GM18519 (cell line): ENCODE measurements around the gene RPTOR.

Experiments used
- ATAC-seq: cut with Tn5 transposase; IDR thresholded peaks from one replicate; pipeline ENCODE4 v1.9.1; 2021; ENCODE audit warnings: mild to moderate bottlenecking, moderate library complexity; ENCODE audit not compliant: unreplicated experiment, low FRiP score

The RPTOR gene

DNA sequence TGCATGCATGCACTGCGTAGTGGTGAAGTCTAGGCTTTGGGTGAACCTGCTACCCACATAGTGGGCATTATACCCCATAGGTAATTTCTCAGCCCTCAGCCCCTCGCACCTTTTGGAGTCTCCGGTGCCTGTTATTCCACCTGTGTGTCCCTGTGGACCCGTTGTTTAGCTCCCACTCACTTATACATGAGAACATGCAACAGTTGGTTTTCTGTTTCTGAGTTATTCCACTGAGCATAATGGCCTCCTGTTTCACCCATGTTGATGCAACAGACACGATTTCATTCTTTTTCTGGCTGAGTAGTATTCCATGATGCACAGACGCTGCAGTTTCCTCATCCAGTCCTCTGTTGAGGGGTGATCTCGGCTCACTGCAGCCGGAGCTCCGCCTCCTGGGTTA lies 305.5 kb downstream of the RPTOR start:
- ATAC-seq, result no peak

DNA sequence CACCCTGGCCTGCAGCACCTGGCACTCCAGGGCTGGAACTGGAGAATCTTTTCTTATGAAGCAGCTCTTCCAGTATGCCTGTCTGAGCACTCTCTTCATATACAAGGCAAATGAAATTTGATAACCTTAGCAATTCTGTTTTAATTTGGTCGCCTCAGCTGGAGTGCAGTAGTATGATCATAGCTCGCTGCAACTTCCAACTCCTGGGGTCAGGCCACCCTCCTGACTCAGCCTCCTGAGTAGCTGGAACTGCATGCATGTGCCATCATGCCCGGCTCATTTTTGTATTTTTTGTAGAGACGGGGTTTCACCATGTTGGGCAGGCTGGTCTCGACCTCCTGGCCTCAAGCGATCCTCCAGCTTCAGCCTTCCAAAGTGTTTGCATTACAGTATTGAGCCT lies 306.2 kb downstream of the RPTOR start:
- no peak for ATAC-seq

DNA sequence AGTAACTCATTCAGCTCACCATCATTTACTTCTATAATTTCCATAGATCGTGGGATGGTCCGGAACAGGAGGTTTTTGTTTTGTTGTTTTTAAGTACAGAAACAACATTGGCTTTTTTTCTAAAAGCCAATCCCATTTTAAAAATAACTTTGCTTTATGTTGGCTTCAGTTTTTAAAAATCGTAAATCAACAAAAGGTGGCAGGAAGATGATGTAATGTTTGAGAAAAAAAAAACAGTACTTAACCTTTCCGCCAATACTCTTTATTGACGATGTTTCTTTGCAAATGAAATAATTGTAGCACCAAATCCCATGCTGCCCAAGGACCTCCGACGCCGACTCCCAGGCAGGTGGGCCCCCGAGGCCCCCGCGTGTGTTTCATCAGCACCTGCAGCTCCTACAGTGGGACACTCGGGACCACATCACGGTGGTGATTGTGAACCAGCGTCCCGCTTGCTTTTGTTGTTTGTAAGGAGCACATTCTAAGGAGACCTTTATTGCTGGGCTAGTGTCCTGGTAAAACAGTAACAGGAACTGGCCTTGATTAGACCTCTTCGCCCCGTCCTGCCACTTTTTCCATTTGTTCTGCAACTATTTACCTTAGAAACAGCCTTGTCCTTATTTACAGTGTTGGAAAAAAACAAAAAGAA lies 306.8 kb downstream of the RPTOR start:
- ATAC-seq, result no peak

DNA sequence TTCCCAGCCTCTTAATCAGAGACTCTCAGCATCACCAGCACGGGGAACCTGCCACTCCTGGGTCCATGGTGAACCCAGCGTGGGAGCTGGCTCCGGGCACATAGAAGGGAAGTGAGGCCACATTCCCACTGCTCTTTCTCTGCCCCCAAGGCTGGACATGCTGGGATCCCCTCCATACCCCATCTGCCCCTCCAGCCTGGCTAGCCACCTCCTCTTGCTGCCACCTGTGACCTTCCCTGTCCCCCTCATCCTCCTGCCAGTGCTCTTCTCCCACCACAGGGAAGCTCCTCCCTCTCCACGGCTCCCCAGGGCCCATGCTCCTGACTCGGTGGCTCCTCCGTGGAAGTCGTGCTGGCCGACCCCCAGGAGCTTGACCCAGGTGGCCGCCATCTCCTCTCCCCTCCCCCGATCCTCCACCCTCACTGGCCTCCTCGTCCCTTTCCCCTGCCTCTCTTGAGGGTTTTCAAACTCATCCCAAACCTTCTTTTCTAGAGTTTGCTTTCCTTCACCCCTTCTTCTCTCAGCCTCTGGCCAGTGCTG lies 307.9 kb downstream of the RPTOR start:
- ATAC-seq, result no peak

DNA sequence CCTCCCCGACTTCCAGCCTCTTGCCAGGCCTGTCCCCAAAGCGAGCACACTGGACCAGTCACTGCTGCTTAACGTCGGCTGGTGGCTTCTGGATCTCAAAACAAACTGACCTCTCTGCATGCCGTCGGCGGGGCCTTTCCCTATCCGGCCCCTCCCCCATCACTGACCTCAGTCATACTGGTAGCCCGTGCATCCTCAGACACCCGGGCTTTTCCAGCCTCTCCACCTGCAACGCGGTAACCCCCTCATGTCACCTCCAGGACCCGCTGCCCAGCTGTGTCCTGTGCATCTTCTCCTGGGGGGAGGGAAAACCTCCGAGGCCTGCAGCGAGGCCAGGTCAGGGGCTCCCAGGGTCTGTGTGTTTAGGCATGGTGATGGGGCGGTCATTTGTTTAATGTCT lies 308.4 kb downstream of the RPTOR start:
- no peak for ATAC-seq

DNA sequence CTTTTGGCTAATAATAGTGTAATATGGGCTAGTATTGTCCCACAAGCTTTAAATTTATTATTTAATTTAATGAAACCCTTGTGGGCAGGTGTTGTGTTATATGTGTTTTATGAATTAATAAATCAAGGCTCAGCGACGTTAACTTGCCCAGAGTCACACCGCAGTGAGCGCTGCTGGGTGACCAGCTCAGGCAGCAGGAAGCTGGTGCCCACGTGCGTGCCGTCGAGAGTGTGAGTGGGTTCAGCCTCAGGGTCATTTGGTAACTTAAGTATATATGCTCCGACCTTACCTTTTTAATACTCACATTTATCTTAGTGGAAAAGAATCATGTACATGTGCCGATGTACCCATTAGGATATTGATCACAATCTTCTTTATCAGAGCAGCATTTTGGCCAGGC lies 309.6 kb downstream of the RPTOR start:
- ATAC-seq, result no peak

DNA sequence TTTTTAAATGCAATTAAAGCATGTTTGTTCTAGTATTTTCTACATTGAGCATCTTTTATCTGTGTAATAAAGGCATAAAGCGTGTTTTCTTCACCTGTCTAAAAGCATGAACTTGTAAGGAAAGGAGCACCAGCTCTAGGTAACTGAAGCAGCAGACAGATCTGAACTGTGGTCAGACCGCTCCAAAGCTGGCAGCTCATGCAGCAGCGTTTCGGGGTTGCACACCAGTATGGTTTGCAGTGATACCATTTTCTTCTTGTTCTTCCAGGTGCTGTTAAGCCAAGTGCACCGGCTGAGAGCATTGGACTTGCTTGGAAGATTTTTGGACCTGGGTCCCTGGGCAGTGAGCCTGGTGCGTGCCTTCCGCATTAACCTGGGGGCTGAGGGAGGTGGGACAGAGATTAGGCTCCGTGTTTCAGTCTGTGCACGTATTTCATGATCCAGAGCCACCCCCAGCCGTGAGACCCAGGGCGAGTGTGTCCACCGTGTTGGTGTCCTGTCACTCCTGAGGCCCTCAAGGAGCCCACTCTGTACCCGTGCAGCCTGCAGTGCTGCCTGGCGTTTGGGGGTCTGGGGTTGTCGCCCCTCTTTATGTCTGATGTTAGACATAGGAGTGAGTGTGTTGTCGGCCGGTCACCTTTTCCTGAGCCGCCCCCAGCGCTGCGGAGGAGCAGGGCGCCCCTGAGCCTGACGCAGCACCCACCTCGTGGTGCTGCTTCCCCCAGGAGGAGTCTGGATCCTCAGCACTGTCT lies 310.7 kb downstream of the RPTOR start:
- ATAC-seq, result no peak

DNA sequence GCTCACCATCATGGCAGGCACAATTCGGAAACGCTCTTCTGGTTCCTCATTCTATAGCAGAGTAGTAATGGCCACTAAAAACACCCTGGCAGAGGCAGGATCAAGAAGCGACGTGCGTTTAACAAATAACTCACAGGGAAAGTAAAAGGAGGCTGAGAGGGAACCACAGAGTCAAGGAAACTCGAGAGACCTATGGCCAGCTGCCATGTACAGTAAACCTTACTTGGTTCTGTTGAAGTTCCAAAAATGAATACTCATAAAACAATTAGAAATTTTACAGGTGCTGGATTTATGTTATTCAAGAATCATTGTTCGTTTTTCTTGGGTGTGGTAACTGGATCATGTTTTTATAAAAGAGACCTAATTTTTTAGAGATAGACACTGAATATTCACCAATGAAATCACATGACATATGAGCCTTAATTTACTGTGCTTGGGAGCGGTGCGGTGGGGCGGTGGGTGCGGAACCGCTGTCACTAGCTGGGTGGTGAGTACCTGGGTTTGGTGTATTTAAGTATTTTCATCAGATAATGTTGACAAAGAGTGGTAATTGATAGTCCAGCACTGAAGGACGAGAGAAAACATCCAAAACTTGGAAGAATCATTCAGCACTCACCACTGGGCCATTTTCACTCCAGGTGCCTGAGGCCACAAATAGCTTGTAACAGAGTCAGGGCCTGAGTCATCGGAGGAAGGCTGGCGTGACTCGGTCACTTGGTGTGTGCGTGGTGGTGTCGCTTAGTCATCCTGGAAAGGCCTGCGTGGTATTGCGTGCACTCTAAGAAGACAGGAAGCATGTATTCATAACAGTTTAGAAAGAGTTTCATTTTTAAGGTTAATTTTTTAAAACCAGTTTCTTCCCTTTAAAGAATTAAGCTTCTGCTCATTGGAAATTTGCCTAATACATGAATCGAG lies 311.6 kb downstream of the RPTOR start:
- peak; percentile 52 for ATAC-seq

DNA sequence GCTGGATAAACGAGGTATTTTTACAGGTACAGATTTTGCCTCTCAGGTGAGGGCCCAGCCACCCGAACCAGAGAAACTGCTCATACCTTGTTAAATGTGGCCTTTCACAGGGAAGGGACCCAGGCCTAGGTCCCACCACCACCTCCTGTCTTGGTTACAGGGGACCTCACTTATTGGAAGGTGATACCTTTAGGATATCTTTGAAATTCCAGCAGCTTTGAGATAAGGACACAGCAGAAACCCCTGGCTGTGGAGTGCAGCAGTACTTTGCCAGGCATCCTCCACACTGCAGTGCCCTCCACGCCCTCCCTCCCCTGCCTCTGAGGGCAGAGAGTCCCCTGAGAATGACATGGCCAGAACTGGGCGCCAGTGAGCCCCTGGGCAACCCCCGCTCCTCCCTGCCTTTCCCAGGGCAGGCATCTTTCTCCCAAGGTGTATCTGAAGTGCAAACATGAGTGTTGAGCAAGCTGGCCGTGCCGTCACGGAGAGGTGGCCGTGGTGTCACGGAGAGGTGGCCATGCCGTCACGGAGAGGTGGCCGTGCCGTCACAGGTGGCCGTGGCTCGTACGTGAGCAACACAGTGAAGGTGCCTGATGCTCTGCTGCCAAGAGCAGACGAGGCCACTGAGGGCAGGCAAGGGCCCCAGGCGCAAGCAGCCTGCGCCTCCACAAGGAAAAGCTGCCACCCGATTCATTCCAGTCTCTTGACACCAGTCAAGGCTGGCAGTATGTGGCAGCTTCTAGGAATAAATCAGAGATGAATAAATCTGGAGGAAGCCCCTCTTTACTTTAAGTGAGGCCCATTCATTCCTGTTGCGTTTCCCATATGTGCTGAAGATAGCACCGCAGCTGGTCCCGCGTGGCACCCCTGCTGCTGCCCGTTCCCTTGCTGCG lies 312.5 kb downstream of the RPTOR start:
- no peak for ATAC-seq

DNA sequence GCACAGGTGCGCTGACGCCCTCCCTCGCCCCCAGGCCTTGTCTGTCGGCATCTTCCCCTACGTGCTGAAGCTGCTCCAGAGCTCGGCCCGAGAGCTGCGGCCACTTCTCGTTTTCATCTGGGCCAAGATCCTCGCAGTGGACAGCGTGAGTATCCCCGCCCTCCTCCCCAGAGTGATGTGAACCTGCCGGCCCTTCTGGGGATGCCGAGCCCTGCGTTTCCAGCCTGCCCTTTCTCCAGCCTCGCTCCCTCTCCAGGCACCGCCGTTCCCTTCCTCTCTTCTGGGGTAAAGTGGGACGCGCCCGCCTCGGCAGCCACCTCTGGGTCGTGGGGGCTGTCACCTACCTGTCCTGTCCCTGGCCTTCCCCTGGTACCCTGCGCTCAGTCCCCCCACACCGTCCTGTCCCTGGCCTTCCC lies 313.1 kb downstream of the RPTOR start:
- no peak for ATAC-seq

DNA sequence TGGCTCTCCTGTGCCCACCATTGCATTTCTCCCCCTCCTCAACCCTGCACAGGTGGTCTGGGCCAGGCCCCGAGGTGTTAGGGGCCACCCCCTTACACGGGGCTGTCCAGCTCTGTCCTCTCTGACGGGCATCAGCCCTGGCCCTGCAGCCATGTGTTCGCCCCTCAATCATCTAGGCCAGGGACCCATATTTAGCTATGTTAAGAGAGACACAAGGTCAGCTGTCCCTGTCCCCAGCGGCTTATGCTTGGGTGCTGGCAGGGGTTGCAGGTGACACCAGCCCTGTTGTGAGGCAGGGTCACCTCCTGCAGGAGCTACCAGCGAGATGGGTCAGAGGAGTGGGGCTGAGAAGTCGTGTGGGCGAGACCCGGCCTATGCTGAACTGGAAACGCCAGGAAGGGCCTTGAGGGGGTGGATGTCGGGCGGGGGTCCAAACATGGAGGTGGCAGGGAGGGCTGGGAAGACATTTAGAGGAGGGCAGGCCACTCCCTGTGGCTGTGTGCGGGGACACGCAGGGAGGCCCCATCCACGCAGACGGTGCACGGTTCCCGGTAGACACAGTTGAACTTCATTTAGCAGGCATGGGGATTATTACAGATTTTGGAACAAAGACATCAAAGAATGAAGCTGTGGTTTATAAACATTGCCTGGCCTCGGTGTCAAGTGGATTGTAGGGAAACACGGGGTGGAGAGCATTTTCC lies 313.8 kb downstream of the RPTOR start:
- no peak for ATAC-seq

DNA sequence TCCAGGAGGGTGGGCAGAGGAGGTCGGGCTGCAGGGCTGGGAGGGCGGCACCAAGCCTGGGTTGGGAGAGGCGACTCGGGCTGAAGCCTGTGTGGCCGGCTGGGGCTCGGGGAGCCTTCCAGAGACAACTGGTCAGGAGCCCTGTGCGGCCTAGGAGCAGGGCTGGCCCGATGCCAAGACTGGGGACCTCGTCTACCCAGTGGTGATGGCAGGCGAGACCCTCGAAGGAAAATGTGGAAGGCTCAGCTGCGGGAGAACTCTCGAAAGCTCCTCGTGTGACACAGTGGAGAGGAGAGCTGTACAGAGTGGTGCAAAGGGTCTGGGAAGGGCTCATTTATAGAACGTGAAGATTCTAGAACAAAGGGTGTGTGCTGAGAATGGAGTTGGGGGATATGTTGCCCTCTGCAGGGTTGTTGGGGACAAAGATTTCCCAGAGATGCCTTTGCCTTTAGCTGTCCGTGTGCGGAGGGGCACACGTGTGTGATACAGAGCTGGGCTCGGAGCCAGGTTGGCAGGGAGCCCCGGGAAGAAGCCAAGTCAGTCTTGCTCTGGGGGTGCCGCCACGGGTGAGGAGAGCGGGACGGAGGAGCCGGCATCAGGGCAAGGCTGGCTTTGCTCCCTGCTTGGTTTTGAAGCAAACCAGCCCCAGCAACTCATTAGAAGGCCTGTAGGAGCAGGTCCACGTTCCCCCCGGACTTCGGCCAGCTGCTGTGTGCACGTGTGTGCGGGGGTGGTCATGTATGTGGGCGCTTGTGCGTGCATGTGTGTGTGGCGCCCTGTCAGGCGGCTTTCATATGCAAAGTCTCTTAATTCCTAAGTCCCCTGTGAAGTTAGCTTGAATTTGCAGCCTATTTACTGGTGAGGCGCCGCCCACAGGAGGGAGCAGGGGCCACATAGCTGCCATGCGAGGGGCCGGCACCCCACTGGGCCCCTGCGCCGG lies 314.6 kb downstream of the RPTOR start:
- ATAC-seq, result no peak

DNA sequence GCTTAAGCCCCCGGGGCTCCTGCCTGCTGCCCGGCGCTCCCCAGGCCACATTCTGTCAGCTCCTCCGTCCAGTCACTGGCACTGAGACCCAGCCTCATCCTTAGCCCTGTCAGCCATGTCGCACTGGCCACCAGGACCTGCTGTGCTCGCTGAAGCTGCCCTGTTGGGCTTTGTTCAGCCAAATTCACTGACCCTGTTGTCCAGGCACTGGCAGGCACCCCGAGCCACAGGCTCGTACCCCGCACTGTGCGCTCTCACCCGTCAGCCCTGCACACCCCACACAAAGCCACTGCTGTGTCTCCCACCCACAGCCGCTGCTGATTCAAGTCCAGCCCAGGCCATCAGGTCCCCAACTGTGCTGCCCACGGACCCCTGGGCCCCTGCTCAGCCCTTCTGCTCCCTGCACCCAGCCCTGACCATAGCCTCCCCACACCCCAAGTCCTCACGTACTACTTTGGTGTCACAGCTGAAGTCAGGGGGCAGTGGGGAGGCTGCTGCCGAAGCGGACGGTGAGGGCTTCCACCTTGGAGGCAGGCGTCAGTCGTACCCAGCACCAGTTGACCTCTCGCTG lies 315.5 kb downstream of the RPTOR start:
- ATAC-seq, result no peak

DNA sequence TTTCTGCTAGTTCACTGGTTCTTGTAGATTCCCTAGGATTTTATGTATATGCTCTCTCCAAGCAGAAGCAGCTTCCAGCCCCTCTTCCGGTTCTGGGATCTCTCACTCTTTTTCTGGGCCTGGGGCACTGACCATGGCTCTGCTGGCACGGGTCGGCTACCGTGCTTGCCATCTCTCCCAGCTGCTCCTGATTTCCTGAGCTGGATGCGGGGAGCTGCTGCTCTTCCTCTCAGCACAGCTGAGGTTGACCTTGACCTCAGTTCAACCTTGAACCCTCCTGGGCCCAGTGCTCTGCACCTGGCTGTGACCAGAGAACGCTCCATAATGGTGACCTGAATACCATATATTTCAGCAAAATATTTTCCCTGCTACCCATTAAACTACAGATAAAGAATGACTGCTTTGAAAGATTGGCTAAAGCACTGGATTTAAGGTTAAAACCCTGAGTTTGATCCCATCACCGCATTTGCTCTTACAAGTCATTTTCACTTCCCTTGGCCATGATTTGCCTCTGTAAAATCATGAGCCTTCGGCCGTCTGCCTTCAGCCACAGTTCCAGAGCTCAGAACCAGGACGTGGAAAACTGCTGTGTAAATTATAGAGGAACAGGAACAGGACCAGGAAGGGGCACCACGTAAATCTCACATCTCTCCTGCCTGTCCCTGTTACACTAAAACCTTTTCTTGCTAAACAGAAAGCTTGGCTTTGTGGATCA lies 316.2 kb downstream of the RPTOR start:
- ATAC-seq, result no peak

DNA sequence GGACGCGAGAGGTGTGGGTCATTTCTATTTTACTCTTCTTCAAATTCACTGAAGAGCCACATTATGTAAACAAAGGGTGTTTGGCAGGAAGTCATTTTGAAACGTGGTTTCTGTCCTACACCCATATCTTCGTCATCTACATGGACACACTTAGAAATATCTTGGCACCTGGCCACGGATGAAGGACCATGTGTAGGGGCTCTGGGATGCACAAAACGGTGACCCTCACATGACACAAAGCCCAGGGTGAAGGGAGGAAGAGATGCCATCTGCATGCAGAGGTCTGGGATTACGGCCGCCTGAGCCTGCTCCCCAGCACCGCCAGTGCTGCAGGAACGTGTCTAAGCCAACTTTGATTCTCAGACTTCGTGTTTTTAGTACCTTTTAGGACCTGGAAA lies 316.8 kb downstream of the RPTOR start:
- no peak for ATAC-seq

DNA sequence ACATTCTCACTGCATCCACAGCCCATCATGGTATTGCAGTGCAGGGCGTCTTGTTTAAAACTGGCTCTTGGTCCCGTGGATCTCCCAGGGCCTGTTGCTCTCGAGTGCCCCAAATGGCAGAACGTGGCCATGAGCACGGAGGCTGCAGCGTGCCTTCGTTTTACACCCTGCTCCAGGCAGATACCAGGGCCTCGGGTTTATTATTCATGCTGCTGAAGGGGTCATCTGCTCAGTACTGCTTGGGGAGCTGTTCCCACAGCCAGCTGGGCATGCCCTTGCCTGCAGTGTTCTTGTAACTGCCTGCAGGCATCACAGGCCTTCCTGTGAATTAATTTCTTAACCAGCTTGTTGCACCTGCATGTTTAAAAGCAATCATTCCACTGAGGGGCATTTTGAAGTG lies 317.3 kb downstream of the RPTOR start:
- no peak for ATAC-seq

DNA sequence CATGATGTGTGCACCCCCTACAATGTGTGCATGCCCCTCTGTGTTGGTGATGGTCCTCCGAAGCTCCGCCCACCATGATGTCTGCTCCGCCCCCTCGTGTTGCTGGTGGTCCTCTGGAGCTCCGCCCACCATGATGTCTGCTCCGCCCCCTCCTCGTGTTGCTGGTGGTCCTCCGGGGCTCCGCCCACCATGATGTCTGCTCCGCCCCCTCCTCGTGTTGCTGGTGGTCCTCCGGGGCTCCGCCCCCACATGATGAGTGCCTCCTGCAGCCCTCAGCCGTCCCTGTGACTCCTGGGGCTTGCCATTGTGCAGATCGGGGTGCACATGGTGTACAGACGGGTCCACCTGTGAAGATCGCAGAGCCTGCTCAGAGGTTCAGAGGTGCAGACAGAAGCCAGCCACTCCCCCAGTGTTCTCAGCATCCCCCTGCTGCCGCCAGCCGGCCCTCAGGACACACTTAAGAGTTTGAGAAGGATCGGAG lies 317.9 kb downstream of the RPTOR start:
- ATAC-seq, result no peak
